ENCODE data around the gene SAMD14. TPM values are rescaled to one million over a fixed set of nuclear protein-coding genes. Genes with fewer than 3 reads are reported as not detected.

SAMD14 gene
- total RNA-seq, 1 donor from 2014 or later, result 82.0 TPM

DNA sequence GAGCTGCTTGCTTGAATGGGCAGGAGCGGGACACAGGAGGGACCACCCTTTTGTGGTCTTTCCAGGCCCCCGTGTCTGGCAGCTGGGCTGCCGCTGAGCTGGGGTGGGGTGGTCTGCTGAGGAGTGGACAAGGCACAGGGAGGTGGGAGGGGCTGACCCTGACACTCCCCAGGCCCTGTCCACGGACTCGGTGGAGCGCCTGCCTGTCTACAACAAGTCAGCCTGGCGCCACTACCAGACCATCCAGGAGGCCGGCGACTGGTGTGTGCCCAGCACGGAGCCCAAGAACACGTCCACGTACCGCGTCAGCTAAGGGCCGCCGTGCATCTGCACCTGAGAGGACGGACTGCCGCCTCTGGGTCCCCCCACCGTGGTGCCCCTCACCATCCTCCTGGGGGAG is 20.2 kb downstream of the SAMD14 start:
- H3K27me3 Mint-ChIP-seq (ENCODE audit: unreplicated experiment), result peaks cover 11% of the 10 kb centered on the region
- no peaks in the 10 kb centered on the region for H3K9me3 Mint-ChIP-seq (ENCODE audit: unreplicated experiment)
- TF ChIP-seq, protein P1, sequence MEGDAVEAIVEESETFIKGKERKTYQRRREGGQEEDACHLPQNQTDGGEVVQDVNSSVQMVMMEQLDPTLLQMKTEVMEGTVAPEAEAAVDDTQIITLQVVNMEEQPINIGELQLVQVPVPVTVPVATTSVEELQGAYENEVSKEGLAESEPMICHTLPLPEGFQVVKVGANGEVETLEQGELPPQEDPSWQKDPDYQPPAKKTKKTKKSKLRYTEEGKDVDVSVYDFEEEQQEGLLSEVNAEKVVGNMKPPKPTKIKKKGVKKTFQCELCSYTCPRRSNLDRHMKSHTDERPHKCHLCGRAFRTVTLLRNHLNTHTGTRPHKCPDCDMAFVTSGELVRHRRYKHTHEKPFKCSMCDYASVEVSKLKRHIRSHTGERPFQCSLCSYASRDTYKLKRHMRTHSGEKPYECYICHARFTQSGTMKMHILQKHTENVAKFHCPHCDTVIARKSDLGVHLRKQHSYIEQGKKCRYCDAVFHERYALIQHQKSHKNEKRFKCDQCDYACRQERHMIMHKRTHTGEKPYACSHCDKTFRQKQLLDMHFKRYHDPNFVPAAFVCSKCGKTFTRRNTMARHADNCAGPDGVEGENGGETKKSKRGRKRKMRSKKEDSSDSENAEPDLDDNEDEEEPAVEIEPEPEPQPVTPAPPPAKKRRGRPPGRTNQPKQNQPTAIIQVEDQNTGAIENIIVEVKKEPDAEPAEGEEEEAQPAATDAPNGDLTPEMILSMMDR (IDR thresholded peaks at IDR 0.05; ENCODE audit: unreplicated experiment), result no peak
- no peaks in the 10 kb centered on the region for H3K4me1 Mint-ChIP-seq (ENCODE audit: unreplicated experiment)
- DNase-seq (ENCODE audit: low spot score), result no peak
- H3K27ac Mint-ChIP-seq (ENCODE audit: unreplicated experiment), result no peak overlapping the region
- H3K36me3 Mint-ChIP-seq (ENCODE audit: low read depth, unreplicated experiment), result peaks cover 23% of the 10 kb centered on the region
- no peak overlapping the region for H3K4me3 Mint-ChIP-seq (ENCODE audit: unreplicated experiment)

DNA sequence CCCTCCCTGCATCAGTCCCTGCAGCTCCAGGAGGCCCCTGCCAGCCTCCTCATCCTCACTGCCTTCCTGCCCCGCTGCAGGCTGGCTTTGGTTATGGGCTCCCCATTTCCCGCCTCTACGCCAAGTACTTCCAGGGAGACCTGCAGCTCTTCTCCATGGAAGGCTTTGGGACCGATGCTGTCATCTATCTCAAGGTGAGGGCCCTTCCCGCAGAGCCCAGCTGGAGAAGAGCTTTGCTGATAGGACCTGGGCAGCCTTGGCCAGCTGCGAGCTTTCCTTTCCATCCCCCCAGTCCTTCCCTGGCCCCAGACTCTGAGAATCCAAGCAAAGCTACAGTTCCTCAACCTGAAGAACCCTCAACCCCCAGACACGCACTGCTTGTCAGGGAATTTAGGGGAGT is 20.8 kb downstream of the SAMD14 start:
- peaks cover 20% of the 10 kb centered on the region for H3K36me3 Mint-ChIP-seq (ENCODE audit: low read depth, unreplicated experiment)
- DNase-seq (ENCODE audit: low spot score), result no peak
- no peaks in the 10 kb centered on the region for H3K4me1 Mint-ChIP-seq (ENCODE audit: unreplicated experiment)
- H3K9me3 Mint-ChIP-seq (ENCODE audit: unreplicated experiment), result no peaks in the 10 kb centered on the region
- TF ChIP-seq, protein P1 (IDR thresholded peaks at IDR 0.05; ENCODE audit: unreplicated experiment), result no peak
- no peak overlapping the region for H3K27ac Mint-ChIP-seq (ENCODE audit: unreplicated experiment)
- H3K27me3 Mint-ChIP-seq (ENCODE audit: unreplicated experiment), result peaks cover 10% of the 10 kb centered on the region
- H3K4me3 Mint-ChIP-seq (ENCODE audit: unreplicated experiment), result no peak overlapping the region

DNA sequence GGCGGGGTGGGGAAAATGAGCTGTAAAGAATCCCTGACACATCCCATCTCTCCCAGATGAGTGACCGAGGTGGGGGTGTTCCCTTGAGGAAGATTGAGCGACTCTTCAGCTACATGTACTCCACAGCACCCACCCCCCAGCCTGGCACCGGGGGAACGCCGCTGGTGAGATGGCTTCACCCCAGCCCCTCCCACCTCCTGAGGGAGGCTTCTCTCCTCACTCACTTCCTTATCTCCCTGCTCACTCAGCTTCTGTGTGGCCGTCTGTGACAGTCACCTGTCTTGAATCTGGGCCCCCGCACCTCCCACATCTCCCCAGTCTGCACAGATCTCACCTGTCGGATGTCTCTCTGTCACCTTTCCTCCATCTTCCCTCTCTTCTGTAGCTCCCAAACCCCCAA is 21.4 kb downstream of the SAMD14 start:
- H3K9me3 Mint-ChIP-seq (ENCODE audit: unreplicated experiment), result no peaks in the 10 kb centered on the region
- no peak for DNase-seq (ENCODE audit: low spot score)
- TF ChIP-seq, protein P1 (IDR thresholded peaks at IDR 0.05; ENCODE audit: unreplicated experiment), result no peak
- H3K4me3 Mint-ChIP-seq (ENCODE audit: unreplicated experiment), result peak overlapping the region; percentile 18
- H3K4me1 Mint-ChIP-seq (ENCODE audit: unreplicated experiment), result no peaks in the 10 kb centered on the region
- H3K27me3 Mint-ChIP-seq (ENCODE audit: unreplicated experiment), result peaks cover 5% of the 10 kb centered on the region
- peak overlapping the region; percentile 45 for H3K27ac Mint-ChIP-seq (ENCODE audit: unreplicated experiment)
- H3K36me3 Mint-ChIP-seq (ENCODE audit: low read depth, unreplicated experiment), result peaks cover 20% of the 10 kb centered on the region

DNA sequence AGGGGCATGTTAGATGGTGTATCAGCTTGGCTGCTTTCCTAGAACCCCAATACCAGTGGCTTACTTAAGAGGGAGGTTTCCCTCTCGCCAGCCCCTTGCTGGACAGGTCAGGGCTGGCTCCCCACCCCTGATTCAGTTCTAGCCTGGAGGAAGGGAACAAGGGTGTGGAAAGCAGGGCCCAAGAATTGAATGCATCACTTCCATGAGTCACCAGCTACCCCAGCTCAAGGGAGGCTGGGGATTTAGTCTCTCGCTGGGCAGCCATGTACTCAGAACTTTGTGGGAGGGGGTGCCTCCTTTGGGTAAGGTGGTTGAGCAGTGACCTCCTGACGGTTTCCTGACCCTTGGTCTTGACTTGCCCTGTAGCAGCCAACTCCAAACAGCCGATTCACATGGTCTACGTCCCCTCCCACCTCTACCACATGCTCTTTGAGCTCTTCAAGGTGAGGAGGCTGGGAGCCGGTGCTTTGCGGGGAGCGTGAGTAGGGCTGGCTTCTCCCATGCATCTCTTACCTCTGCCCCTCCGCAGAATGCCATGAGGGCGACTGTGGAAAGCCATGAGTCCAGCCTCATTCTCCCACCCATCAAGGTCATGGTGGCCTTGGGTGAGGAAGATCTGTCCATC is 22.1 kb downstream of the SAMD14 start:
- TF ChIP-seq, protein P1 (IDR thresholded peaks at IDR 0.05; ENCODE audit: unreplicated experiment), result no peak
- no peak overlapping the region for H3K27ac Mint-ChIP-seq (ENCODE audit: unreplicated experiment)
- H3K27me3 Mint-ChIP-seq (ENCODE audit: unreplicated experiment), result peaks cover 6% of the 10 kb centered on the region
- peak overlapping the region; percentile 35 for H3K4me3 Mint-ChIP-seq (ENCODE audit: unreplicated experiment)
- peaks cover 20% of the 10 kb centered on the region for H3K36me3 Mint-ChIP-seq (ENCODE audit: low read depth, unreplicated experiment)
- no peaks in the 10 kb centered on the region for H3K4me1 Mint-ChIP-seq (ENCODE audit: unreplicated experiment)
- DNase-seq (ENCODE audit: low spot score), result no peak
- H3K9me3 Mint-ChIP-seq (ENCODE audit: unreplicated experiment), result no peaks in the 10 kb centered on the region

DNA sequence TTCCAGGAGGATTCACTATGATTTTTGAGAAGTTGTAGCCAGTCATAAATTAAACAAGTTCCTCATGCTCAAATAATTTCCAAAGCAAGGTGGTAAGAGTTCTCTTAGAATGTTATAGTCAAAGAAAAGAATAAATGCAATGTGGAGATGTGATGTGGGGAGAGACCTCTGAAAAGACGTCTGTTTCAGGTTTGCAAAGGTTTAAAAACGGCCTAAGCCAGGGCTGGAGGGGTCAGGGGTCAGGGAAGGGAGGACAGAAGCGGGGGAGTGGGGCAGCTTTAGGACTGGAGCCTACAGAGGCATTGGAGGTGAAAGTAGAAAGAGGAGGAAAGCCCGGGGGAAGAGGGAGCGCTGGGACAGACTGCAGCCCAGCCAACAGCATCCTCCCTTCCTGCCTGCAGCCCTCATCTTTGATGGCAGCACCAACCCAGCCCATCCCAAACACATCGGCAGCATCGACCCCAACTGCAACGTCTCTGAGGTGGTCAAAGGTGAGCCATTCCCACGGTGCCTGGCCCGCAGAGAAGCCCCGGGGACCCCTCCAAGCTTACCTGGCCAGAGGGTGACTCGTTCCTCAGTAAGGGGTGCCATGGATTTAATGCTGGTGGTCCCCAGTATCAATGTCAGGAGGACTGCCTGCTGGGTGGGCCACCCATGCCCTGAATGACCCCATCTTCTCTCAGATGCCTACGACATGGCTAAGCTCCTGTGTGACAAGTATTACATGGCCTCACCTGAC is 23.4 kb downstream of the SAMD14 start:
- Mint-ChIP-seq H3K27me3 (ENCODE audit: unreplicated experiment) (peaks cover 7% of the 10 kb centered on the region), H3K4me3 (ENCODE audit: unreplicated experiment) (peak overlapping the region; percentile 60), H3K36me3 (ENCODE audit: low read depth, unreplicated experiment) (peaks cover 20% of the 10 kb centered on the region), H3K27ac (ENCODE audit: unreplicated experiment) (no peak overlapping the region), H3K9me3 (ENCODE audit: unreplicated experiment) (no peaks in the 10 kb centered on the region), H3K4me1 (ENCODE audit: unreplicated experiment) (no peaks in the 10 kb centered on the region)
- TF ChIP-seq, protein P1 (IDR thresholded peaks at IDR 0.05; ENCODE audit: unreplicated experiment), result no peak
- no peak for DNase-seq (ENCODE audit: low spot score)

Measured in endothelial cell (in vitro differentiated cells).